Endothelial cell of umbilical vein (primary cell): Measurements from ENCODE around the gene CCAR1. TPM values are rescaled to one million over a fixed set of nuclear protein-coding genes. Genes with fewer than 3 reads are reported as not detected.

Source experiments
- BruUV-seq: library from RNA; stranded (reverse); fragments of 400-500 nt; replicated peaks from 2 replicates; lab custom pipeline; 2021; lab: Mats Ljungman, UMichigan
- CTCF ChIA-PET: fragments of 300-600, 350-600 bp; sonication (Branson Sonifier 250); formaldehyde crosslinking; loops from one replicate; lab custom pipeline; 2021; ENCODE audit warnings: antibody characterized with exemption, inconsistent platforms; lab: Charles Lee
- POLR2A ChIA-PET: fragments of 300-600, 350-600 bp; sonication (Branson Sonifier 250); formaldehyde crosslinking; loops from one replicate; lab custom pipeline; 2021; ENCODE audit warnings: antibody characterized with exemption, inconsistent platforms; lab: Charles Lee
- DNase-seq: peaks from one replicate; pipeline ENCODE4 v3.0.0-alpha.2; 2011; ENCODE audit warnings: low read depth, low spot score
- FAIRE-seq: peaks from 2 replicates; lab custom pipeline; 2011; peaks lifted over from hg19 to GRCh38; lab: Jason Lieb, UNC
- H2AFZ ChIP-seq: 2 replicates; pipeline ENCODE4 v1.6.0; 2012; ENCODE audit warnings: low read depth, low read length, control low read depth, inconsistent platforms
- H3K27ac ChIP-seq: 2 replicates; pipeline ENCODE4 v1.5.1; 2011; ENCODE audit warnings: low read depth, mild to moderate bottlenecking, control low read depth, low read length, moderate library complexity; ENCODE audit not compliant: insufficient read depth
- H3K27me3 ChIP-seq, 2 experiments: 2 replicates each; pipeline versions ENCODE4 v1.6.0 to v1.6.1; 2011; ENCODE audit warnings: low read length in 2 of 2, mixed read lengths in 1 of 2; ENCODE audit not compliant: control insufficient read depth in 2 of 2, insufficient read depth in 2 of 2
- H3K36me3 ChIP-seq, 2 experiments: 2 replicates in 1 of 2; 3 replicates in 1 of 2; pipeline ENCODE4 v1.5.1; 2011; ENCODE audit warnings: low read length in 2 of 2, mild to moderate bottlenecking in 1 of 2, moderate library complexity in 1 of 2; ENCODE audit not compliant: control insufficient read depth in 2 of 2, insufficient read depth in 2 of 2; ENCODE audit errors: extremely low read depth in 1 of 2
- H3K4me1 ChIP-seq: 3 replicates; pipeline ENCODE4 v1.5.1; 2011; ENCODE audit warnings: mild to moderate bottlenecking, low read length; ENCODE audit not compliant: control insufficient read depth, insufficient read depth; ENCODE audit errors: extremely low read depth
- H3K4me2 ChIP-seq: 2 replicates; pipeline ENCODE4 v1.6.1; 2011; ENCODE audit warnings: low read length, control low read depth, mixed read lengths; ENCODE audit not compliant: insufficient read depth
- H3K4me3 ChIP-seq, 3 experiments: fragments of 200-600 bp in 1 of 3; sonication (generic), shearing (Covaris generic) in 1 of 3; replicated peaks in 1 of 3; 2 replicates each; pipeline ENCODE4 v1.5.1; 2011 to 2016; ENCODE audit warnings: control low read depth in 3 of 3, low read length in 3 of 3, mild to moderate bottlenecking in 2 of 3, inconsistent platforms in 1 of 3, low read depth in 1 of 3, moderate library complexity in 1 of 3; ENCODE audit not compliant: insufficient read depth in 1 of 3
- H3K79me2 ChIP-seq: 2 replicates; pipeline ENCODE4 v1.6.0; 2012; ENCODE audit warnings: low read length, inconsistent platforms; ENCODE audit not compliant: control insufficient read depth, insufficient read depth
- H3K9ac ChIP-seq: replicated peaks from 2 replicates; pipeline ENCODE3; 2011; ENCODE audit warnings: low read length, control low read depth; ENCODE audit not compliant: insufficient read depth; ENCODE audit errors: extremely low read depth
- H3K9me1 ChIP-seq: replicated peaks from 3 replicates; pipeline ENCODE4 v1.6.0; 2011; ENCODE audit warnings: mild to moderate bottlenecking, low read length; ENCODE audit not compliant: control insufficient read depth, insufficient read depth; ENCODE audit errors: extremely low read depth
- H3K9me3 ChIP-seq: replicated peaks from 2 replicates; pipeline ENCODE4 v1.5.1; 2012; ENCODE audit warnings: low read length, inconsistent platforms; ENCODE audit not compliant: control insufficient read depth, insufficient read depth
- H4K20me1 ChIP-seq: replicated peaks from 2 replicates; pipeline ENCODE3; 2011; ENCODE audit warnings: mild to moderate bottlenecking, low read length; ENCODE audit not compliant: control insufficient read depth, insufficient read depth; ENCODE audit errors: extremely low read depth
- CTCF ChIP-seq, 2 donors: IDR thresholded peaks; 1 replicate in 1 of 2; 2 replicates in 1 of 2; pipeline ENCODE4 v1.5.1; 2011; ENCODE audit warnings: low read length in 2 of 2, mild to moderate bottlenecking in 2 of 2, moderate library complexity in 2 of 2, control low read depth in 1 of 2, inconsistent platforms in 1 of 2, low read depth in 1 of 2; ENCODE audit not compliant: insufficient read depth in 1 of 2; ENCODE audit errors: extremely low read depth in 1 of 2
- EZH2 ChIP-seq: IDR thresholded peaks from 2 replicates; pipeline ENCODE4 v1.6.1; 2012; ENCODE audit warnings: borderline replicate concordance, low read depth, mild to moderate bottlenecking, moderate library complexity, low read length, inconsistent platforms; ENCODE audit not compliant: severe bottlenecking
- FOS ChIP-seq: IDR thresholded peaks from 2 replicates; pipeline ENCODE4 v1.6.1; 2011; ENCODE audit warnings: mild to moderate bottlenecking, low read length, moderate library complexity, borderline replicate concordance; ENCODE audit not compliant: insufficient read depth
- GATA2 ChIP-seq: IDR thresholded peaks from 2 replicates; pipeline ENCODE4 v1.7.0; 2011; ENCODE audit warnings: low read depth, mild to moderate bottlenecking, moderate library complexity, mixed read lengths, low read length; ENCODE audit not compliant: insufficient read length, insufficient read depth
- JUN ChIP-seq: IDR thresholded peaks from 2 replicates; pipeline ENCODE4 v1.6.1; 2011; ENCODE audit warnings: borderline replicate concordance, low read depth; ENCODE audit not compliant: insufficient read length, insufficient read depth
- MAX ChIP-seq: IDR thresholded peaks from 2 replicates; pipeline ENCODE4 v1.6.1; 2011; ENCODE audit not compliant: insufficient read depth, insufficient read length
- MYC ChIP-seq: IDR thresholded peaks from one replicate; pipeline ENCODE4 v1.6.1; 2011; ENCODE audit warnings: mild to moderate bottlenecking, low read depth, low read length
- POLR2A ChIP-seq: IDR thresholded peaks from 2 replicates; pipeline ENCODE4 v1.6.1; 2012; ENCODE audit warnings: low read depth, mild to moderate bottlenecking, control low read depth, low read length
- POLR2AphosphoS5 ChIP-seq: IDR thresholded peaks from 2 replicates; pipeline ENCODE4 v1.6.1; 2012; ENCODE audit warnings: low read depth, mild to moderate bottlenecking, control low read depth, low read length, moderate library complexity; ENCODE audit not compliant: insufficient read depth
- dilution Hi-C: fragments of 300-500 bp; cut with MboI; formaldehyde crosslinking; loops from one replicate; pipeline ENCODE4 v1.15.0; 2019; ENCODE audit warnings: low sequenced_read_pairs; ENCODE audit not compliant: extremely low pct_ligation_motif_present
- intact Hi-C: fragments of 100-400 bp; cut with micrococcal nuclease; formaldehyde crosslinking; loops from one replicate; pipeline ENCODE4 v1.10.0; 2022
- polyA plus RNA-seq, 4 experiments: library from polyadenylated mRNA; depleted of rRNA in 3 of 4; stranded (reverse) in 3 of 4; unstranded in 1 of 4; fragments of >200 nt; gene quantifications; 2 replicates each; pipeline versions ENCODE4 v1.2.1 to v1.2.3, GENCODE V29; 2011 to 2012; ENCODE audit warnings: missing spikeins in 1 of 4
- total RNA-seq: library from RNA; stranded (reverse); gene quantifications from 2 replicates; pipeline ENCODE4 v1.2.3, GENCODE V29; 2021

The CCAR1 gene
- total and polyA plus RNA-seq, 2 donors (not counting 3 experiments of a cell fraction or from before 2014, with no cell fraction given) = 59.8 to 92.9 TPM

GRCh38 chr10:68784476-68784875 lies 63.4 kb downstream of the CCAR1 start:
- no peak overlapping the region for H3K27ac ChIP-seq
- H3K9ac ChIP-seq = no peak overlapping the region
- H3K4me2 ChIP-seq = no peak overlapping the region
- H3K4me1 ChIP-seq = no peaks in the 10 kb centered on the region
- DNase-seq (no peak), FAIRE-seq (no peak)
- no TSS peak for BruUV-seq
- no peak overlapping the region for H3K4me3 ChIP-seq
- no peaks in the 10 kb centered on the region for H3K79me2 ChIP-seq
- POLR2A ChIA-PET = no interaction called here
- no peaks in the 10 kb centered on the region for H3K9me3 ChIP-seq
- dilution Hi-C loops = no loop called here
- H2AFZ ChIP-seq = no peak overlapping the region
- TF ChIP-seq CTCF (IDR thresholded peaks at IDR 0.05; ENCODE audit: extremely low read depth in 1 of 2, insufficient read depth in 1 of 2, low read depth in 1 of 2, low read length in 2 of 2) = no peak
- no peak for TF ChIP-seq GATA2
- no peak for TF ChIP-seq JUN
- no peak for TF ChIP-seq MAX
- no peak for TF ChIP-seq POLR2A
- TF ChIP-seq POLR2AphosphoS5 = no peak
- no peak for TF ChIP-seq EZH2
- no peak for TF ChIP-seq MYC
- no peak for TF ChIP-seq FOS
- CTCF ChIA-PET = interaction anchor here (1.1 kb wide), 1 partner anchor 45 kb away, joined by 3 read pairs; no protein-coding TSS in a partner anchor
- no peaks in the 10 kb centered on the region for H3K9me1 ChIP-seq
- H4K20me1 ChIP-seq = no peaks in the 10 kb centered on the region
- no peaks in the 10 kb centered on the region for H3K27me3 ChIP-seq
- H3K36me3 ChIP-seq = peaks cover 8 to 22% of the 10 kb centered on the region in 2 experiments
- intact Hi-C loops = no loop called here
